Posterior cingulate gyrus (tissue), 11 donors: ENCODE data around the gene MMP24.
"Not testable (repeated sequence)": the region's sequence is repeated elsewhere in the genome, so short reads cannot be mapped to it uniquely, and the experiment has no call there.

Experiments used
- DNase-seq, 10 donors: peaks; one replicate each; pipeline versions ENCODE4 v3.0.0 to v3.0.0-alpha.2; 2020 to 2021; ENCODE audit warnings: mixed read lengths in 3 of 10
- intact Hi-C: fragments of 100-400 bp; cut with DNase I; formaldehyde crosslinking; loops from one replicate; pipeline ENCODE4 v1.15.1; 2023

The MMP24 gene

DNA sequence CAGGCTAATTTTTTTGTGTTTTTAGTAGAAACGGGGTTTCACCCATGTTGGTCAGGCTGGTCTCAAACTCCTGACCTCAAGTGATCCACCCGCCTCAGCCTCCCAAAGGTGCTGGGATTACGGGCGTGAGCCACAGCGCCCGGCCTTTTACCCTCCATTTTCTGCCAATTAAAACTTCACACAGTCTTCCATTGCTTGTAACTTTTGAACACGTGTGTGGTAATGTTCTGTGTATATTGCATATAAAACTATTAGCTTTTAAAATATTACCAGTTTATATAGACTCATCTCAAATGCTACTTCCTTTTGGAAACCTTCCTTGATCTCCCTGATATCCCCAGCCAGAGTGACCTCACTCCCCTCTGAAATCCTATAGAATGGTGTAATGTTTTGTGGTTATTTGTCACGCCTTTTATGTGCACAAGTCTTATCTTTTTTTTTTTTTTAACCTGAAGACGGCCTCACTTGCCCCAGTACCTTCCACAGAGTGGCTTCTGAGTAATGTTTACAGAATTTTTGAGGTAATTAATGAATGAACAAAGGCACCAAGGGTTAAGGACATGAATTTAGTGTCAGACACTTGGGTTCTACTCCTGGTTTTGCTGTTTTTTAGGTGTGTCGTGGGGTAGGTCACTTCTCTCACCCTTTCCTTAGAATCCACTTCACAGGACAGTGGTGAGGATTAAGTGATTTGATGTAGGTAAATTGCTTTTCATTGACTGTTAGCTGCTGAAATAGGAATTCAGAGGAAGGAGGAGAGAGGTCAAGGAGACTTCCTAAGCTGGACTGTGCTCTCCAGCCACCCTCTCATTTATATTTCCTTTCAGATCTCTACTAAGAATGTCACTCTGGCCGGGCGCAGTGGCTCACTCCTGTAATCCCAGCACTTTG lies 11.2 kb upstream of the MMP24 start:
- DNase-seq, result no peak
- intact Hi-C loops, result no loop called here

DNA sequence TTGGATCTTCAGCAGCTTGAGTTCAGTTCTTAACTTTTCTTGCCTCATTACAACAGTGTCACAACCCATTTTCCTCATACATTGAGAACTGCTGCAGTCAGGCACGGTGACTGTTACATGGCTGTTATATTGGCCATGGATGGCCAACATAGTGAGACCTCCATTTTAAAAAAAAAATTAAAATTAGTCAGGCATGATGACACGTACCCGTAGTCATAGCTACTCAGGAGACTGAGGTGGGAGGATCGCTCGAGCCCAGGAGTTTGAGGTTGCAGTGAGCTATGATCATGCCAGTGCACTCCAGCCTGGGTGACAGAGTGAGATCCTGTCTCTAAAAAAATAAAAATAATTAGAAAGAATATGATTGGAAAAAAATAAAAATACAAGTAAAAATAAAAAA lies 9.9 kb upstream of the MMP24 start:
- intact Hi-C loops, result no loop called here
- DNase-seq, result no peak

DNA sequence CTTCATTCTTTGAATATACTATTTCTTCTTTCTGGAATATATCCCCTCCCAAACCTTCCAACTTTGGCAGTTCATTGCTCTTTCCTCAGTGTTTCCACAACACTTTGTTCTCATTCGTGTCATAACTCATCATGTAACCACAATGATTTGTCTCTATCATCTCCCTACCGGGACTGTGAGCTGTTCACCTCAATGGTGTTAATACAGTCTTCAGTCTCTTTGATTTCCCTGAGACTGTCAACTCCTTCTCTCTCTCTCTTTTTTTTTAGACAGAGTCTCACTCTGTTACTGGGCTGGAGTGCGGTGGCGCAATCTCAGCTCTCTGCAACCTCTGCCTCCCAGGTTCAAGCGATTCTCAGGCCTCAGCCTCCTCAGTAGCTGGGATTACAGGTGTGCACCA lies 2.5 kb upstream of the MMP24 start:
- no peak for DNase-seq
- intact Hi-C loops, result no loop called here

DNA sequence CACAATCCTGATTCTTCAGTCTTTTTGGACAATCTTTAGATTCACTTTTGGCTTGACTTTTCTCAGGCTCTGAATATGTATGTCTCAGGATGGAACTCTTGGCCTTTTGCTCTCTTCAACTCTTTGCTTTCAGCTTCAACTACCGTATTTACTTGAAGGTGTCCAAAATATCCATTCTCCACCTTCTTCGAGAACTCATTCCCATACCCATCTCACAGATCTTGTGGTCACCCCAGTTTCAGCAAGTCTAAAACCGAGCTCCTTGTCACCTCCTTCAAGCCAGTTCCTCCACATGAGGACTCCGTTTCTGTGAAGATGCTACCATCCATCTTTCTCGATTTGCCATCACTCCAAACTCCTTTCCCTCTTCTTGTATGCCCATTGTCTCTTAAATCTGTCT lies 2.0 kb upstream of the MMP24 start:
- intact Hi-C loops, result no loop called here
- DNase-seq, result no peak

DNA sequence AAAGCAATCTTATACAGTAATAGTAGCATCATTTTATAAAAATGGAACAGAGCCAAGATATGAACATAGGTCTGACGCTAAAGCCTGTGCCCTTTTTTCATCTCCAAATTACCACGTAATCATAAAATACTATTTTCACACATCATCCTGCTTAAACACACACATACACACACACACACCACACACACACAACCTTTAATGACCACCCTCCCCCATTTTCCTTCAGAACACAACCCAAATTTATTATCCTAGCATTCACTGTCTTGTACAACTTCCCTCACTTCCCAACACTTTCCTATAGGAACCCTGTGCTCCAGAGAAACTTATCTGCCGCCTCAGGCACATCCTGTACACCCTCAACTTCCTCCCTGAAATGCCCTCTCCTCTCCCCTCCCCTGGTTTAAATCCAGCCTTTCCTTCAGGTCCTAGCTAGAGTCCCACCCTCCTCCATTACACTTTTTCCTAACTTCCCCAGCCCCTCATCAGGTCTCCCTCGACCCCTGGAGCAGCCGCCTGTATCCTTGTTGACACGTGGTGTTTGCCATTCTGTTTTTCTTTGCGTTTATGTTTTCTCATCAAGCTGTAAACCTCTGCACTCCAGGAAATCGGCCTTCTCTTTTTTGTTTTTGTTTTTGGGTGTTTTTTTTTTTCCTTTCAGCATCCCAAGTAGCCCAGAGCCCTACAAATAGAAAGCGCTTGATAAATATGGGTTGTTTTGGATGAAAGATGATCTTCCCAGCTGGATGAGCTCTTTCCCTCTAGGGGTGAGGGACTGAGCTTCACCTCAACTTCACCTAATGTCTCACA lies 968 bp upstream of the MMP24 start:
- intact Hi-C loops, result no loop called here
- DNase-seq, result no peak

DNA sequence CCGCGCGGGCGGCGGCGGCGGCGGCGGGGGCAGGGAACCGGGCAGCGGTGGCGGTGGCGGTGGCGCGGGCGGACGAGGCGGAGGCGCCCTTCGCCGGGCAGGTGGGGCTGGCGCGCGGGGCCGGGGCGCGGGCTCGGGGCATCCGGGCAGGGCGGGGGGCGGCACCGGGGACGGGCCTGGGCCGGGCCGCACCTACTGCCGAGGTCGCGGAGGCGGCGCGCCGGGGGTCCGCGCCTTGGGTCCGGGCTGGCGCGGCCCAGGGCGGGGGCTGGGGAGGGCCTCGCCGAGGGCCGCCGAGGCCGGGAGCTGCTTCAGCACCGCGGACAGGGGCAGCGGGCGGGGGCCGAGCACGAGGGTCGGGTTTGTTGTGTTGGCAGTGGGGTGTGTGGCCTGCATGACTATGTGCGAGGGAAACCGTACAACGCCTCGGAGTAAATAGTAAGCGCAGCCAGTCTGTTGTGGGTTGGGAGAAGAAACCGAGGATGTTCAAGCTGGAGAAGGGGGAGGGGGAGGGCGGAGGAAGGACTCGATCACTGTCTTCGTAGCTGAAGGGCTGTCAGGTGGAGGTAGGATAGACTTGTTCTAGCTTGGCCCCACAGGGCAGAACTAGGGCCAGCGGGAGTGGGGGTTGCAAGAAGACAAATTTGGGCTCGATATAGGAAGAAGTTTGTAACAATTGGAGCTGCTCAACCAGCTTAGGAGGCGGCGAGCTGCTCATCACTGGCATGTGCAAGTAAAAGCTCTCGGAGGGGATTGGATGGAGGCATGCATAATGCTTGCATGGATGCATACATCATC lies 593 bp downstream of the MMP24 start:
- intact Hi-C loops, result no loop called here
- DNase-seq, result peak in 7 of 10 donors; percentile 22 to 86 (median 33)

DNA sequence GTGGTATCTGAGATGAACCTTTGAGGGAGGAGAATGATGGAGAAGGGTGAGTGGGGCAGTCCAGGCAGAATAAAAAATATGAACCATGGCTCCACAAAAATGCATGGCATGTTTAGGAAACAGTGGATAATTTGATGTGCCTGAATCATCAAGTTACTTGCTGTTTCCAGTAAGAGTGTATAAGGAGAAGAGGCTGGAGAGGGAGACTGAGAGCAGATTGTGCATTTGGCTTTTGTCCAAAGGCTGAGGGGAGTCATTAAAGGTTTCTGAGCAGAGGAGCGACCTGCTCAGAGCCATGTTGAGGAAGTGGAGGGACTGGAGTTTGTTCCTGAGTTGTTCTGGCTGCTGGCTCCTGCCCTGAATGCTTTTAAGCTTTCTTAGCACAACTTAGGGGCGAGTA lies 6.1 kb downstream of the MMP24 start:
- intact Hi-C loops, result no loop called here
- no peak for DNase-seq

DNA sequence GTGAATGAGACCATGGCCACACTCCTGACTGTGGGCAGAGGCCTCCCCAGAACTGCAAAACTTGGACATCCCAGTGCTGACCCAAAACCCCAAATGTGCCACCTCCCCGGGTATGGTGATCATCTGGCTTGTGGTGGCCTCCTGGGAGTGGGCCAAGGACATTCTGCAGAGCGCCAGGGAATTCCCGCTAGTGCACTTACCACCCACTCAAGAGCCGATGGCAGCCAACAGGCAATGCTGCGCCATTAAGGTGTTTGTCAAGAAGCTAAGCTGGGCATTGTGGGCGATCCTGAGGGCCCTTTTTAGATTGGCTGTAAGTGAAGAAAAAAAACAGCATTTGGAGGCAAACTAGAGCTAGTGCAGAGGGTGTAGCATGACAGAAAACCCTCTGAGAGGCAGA lies 9.4 kb downstream of the MMP24 start:
- peak in 8 of 10 donors; percentile 51 to 95 (median 67) for DNase-seq
- intact Hi-C loops, result no loop called here

DNA sequence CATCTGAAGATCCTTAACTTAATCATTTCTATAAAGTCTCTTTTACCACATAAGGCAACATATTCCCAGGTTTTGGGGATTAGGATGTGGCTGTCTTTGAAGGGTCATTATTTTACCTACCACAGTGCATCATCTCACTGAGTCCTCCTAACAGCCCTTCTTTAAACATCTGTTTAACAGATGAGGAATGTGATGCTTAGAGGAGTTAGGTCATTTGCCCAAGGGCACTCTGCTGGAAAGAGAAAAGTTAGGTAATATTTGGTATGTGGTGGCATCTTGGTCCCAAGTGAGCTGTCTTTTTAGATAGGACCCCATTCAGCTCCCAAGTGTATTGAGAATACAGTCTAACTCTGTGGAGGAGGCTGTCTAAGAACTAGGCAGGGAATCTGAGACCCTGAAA lies 11.0 kb downstream of the MMP24 start:
- intact Hi-C loops, result no loop called here
- no peak for DNase-seq

DNA sequence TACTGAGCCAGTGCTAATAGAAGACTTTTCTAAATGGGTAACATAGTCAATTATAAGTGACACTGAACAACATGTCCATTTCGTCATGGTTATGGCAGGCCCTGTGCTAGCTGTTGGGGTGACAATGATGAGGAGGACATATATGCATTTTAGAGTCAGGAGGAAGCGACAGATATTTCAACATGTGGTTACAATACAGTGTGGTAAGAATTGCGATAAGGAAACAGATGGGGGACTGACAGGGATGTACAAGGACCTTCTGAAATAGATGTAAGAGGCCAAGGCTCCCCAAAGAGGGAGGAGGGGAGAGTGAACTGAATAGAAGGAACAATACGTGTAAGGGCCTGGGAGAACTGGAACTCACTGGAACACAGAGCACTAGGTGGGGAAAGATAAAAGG lies 11.7 kb downstream of the MMP24 start:
- intact Hi-C loops, result no loop called here
- DNase-seq, result no peak

DNA sequence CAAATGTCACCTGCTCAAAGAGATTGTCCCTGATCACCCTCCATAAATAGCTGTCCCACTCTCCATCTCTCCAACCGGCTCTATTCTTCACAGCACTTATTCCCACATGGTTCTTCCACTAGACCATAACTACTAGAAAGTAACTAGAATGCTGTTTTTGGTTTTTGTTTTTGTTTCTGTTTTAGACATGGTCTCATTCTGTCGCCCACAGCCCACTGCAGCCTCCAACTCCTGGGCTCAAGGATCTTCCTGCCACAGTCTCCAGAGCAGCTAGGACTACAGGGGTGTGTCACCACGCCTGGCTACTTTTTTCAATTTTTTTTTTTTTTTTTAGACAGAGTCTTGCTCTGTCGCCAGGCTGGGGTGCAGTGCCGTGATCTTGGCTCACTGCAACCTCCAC lies 12.2 kb downstream of the MMP24 start:
- intact Hi-C loops, result no loop called here
- DNase-seq, result no peak

DNA sequence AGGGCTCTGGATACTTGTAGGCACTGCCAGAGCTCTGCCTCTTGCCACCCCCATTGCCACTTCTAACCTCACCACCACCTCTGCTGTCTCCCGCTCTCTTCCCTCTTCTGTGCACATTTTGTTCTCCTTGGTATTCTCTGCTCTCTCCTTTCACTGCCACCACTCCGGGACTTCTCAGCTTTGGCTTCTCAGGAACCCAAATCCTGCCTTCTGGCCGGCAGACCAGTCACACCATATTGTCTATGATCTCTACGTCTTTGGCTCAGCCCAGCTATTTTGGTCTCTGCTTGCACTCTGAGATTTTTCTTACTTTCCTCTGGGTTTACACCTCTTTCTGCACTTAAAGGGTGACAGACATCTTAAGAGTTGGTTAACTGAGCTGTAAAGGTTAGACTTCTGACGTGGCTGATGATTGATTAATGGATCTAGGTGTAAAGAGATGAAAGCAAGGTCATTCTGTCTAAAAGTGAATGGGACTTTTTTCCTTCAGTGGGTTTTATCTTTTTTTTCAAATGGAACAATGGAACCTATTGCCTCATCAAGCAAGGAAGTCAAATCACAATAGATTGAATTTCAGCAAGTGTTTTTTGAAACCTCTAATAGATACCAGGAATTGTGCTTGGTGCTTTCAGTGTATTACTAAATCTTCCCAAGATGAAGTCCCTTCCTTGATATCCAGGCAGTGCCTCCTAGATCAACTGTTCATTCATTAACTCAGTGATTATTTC lies 13.8 kb downstream of the MMP24 start:
- DNase-seq, result no peak
- intact Hi-C loops, result no loop called here

DNA sequence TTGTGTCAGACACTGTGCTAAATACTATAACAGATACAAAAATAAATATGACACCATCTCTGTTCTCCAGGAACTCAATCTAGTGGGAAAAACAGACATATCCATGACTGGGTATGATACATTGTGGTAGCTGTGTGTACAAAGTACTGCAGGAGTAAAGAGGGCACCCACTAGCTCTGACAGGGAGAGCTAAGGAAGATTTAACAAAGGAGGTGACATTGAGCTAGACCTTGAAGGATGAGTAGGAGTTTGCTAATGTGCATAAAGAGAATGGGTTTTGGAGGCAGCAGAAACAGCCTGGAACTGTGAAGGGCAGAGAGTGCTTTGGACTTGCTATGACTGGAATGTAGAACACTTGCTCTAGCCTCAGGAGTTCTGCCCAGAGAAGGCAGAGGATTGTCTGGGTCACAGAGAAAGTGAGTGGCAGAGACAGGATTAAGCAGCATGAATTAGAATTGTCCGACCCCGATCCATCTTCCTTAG lies 14.4 kb downstream of the MMP24 start:
- intact Hi-C loops, result no loop called here
- DNase-seq, result no peak

DNA sequence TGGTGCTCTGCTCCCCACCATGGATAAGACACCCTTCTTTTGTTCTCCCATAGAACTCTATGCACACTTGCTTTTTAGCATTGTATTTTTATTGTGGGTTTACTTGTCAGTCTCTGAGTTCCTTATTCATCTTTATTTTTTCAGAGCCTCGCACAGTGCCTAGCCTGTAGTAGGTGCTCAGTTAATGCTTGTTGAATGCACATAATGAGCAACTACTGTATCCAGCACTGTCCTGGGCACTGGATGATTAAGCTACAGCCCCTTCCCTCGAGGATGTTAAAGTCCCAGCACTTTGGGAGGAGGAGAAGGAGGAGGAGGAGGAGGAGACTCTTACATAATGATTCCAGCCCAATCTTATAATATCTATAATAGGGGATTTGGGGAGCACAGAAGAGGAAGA lies 16.8 kb downstream of the MMP24 start:
- intact Hi-C loops, result no loop called here
- DNase-seq, result no peak

DNA sequence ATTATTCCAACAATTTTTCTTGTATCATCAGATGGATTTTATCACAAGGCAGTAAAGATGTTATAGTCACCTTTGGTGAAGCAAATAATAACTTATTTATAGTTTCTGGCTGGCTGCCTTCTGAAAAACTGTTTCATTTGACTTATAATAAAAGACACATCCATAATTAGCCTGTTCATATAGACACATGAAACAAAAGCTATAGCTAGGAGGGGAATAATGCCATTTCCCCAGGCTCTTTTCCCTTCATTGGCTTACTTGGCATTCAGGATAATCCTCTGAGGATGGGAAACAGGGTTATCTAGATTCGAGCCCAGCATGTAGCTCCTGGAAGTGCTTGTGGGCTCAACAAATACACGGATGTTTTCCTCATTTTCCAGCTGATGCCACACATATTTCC lies 17.5 kb downstream of the MMP24 start:
- no peak for DNase-seq
- intact Hi-C loops, result no loop called here

DNA sequence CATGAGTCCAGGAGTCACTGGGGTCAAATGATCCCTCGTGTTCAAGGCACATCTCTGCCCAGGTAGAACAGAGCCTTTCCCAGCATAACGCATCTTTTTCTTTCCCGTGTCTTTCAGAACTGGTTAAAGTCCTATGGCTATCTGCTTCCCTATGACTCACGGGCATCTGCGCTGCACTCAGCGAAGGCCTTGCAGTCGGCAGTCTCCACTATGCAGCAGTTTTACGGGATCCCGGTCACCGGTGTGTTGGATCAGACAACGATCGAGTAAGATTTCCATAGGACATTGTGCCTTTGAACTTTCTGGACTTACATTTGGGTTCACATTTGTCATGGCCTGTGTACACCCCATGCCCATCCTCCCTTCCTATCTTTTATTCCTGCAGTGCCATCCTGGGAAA lies 20.2 kb downstream of the MMP24 start:
- intact Hi-C loops, result no loop called here
- no peak for DNase-seq

DNA sequence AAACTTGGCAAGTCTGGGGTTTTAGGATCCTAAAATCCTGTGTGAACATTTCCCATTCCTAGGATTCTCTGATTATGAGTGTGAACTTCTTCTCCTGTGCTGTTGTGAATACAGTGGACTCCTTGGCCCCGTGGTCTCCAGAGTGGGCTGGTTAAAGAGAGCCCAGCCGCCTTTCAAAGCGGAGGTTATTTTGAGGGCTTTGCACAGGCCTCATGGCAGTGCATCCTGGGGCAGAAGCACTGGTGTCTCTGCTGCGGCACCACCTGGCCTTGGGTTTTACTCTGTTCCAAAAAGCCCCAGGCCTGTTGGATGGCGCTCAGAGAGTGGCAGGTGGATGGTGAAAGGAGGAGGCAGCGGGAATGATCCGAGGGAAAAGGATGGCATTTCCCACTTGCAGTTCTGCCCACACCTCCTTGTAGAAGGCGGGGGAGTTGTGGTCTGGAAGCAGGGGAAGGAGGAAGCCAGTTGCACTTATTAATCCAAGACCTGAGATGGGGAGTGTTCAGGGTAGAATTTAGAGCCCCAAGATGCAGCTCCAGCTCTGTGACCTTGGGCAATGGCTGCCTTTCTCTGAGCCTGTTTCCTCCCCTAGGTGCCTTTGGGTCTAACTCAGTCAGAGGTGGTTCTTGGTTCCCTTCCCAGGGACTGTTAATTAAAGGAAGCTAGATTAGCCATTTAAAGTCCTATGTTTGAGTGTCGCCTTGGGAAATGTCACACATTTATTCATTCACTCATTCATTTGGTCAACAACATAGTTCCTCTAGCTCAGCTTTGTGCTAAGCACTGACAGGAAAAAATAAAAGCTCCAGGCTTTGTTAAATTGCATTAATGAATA lies 22.4 kb downstream of the MMP24 start:
- no peak for DNase-seq
- intact Hi-C loops, result no loop called here

DNA sequence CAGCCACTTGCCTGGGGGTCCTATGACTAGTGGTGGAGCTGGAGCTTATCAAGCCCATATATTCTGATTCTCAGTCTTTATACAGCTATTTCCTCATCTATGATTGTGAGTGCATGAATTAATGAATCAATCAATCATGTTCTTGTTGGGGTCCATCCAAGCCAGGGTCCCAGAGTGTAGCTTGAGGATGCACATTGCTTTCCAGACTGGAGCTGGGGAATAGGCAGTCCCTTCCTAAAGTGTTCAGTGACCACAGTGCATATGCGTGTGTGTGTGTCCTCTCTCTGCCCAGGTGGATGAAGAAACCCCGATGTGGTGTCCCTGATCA lies 25.1 kb downstream of the MMP24 start:
- intact Hi-C loops, result no loop called here
- no peak for DNase-seq

DNA sequence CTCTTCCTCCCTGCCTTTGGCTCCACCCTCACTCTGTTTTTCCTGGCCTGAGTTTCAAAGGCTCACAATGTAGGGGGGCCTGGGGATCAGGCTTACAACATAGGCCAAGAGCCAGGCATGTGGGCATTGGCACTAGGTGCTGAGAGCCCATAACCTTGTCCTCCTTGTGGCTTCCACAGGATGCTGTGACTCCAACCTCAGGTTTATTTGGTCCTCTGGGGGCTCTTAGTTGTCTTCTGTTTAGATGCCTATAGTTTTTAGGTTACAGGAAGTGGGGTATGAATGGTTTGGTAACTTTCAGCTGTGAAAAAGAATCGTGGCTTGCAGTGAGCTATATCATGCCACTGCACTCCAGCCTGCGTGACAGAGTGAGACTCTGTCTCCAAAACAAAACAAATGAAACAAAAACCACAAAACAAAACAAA lies 25.6 kb downstream of the MMP24 start:
- intact Hi-C loops, result no loop called here
- DNase-seq, result no peak

DNA sequence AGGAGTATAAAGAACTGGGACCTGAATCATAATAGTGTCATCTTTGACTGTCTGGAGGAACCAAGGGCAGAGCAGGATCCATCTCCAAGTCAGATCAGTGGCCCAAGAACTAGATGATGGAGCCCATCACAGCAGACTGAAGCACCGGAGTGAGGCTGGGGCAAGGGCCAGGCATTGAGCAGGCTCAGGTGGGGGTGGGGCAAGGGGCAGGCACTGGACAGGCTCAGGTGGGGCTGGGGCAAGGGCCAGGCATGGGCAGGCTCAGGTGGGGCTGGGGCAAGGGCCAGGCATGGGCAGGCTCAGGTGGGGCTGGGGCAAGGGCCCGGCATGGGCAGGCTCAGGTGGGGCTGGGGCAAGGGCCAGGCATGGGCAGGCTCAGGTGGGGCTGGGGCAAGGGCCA lies 26.1 kb downstream of the MMP24 start:
- intact Hi-C loops, DNase-seq: not testable (repeated sequence)
